Heart right ventricle (tissue), 16 donors: ENCODE results near the gene TMC8. TPM values are rescaled to one million over a fixed set of nuclear protein-coding genes. Genes with fewer than 3 reads are reported as not detected.
A peak's percentile ranks its signal among the peaks of the same experiment; 100 is the strongest.

Experiments
- ATAC-seq, 8 donors: fragments of 200-7000 bp; cut with Tn5 transposase; one replicate each; pipeline ENCODE4 v1.9.1; 2020; ENCODE audit warnings: mild to moderate bottlenecking in 8 of 8, moderate library complexity in 8 of 8, moderate number of reproducible peaks in 1 of 8
- DNase-seq, 2 donors: peaks; one replicate each; pipeline ENCODE4 v3.0.0-alpha.2; 2020
- H3K27ac ChIP-seq, 10 donors: fragments of 200-600 bp; sonication (generic) in 2 of 10; one replicate each; pipeline versions ENCODE4 v1.5.0 to v1.8.0; 2020 to 2022; ENCODE audit warnings: mild to moderate bottlenecking in 3 of 10
- H3K27me3 ChIP-seq, 7 donors: fragments of 200-600 bp; one replicate each; pipeline ENCODE4 v1.8.0; 2021 to 2022; ENCODE audit warnings: mild to moderate bottlenecking in 2 of 7
- H3K36me3 ChIP-seq, 9 donors: fragments of 200-600 bp; sonication (generic) in 1 of 9; one replicate each; pipeline versions ENCODE4 v1.5.0 to v1.8.0; 2020 to 2022; ENCODE audit warnings: mild to moderate bottlenecking in 2 of 9
- H3K4me1 ChIP-seq, 9 donors: fragments of 200-600 bp; sonication (generic) in 1 of 9; one replicate each; pipeline versions ENCODE4 v1.5.0 to v1.8.0; 2020 to 2022; ENCODE audit warnings: mild to moderate bottlenecking in 4 of 9
- H3K4me3 ChIP-seq, 10 donors: fragments of 200-600 bp; sonication (generic) in 2 of 10; one replicate each; pipeline versions ENCODE4 v1.5.0 to v1.8.0; 2020 to 2022; ENCODE audit warnings: mild to moderate bottlenecking in 7 of 10, moderate library complexity in 2 of 10
- H3K9me3 ChIP-seq, 11 donors: fragments of 200-600 bp in 10 of 11; sonication (generic) in 2 of 11; one replicate each; pipeline versions ENCODE4 v1.5.0 to v1.8.0; 2013 to 2022; ENCODE audit warnings: mild to moderate bottlenecking in 2 of 11, control low read depth in 1 of 11, moderate library complexity in 1 of 11
- WGBS, 2 donors: extraction: QIAGEN DNeasy Blood & Tissue Kit; methylation state at CpG; one replicate each; pipeline ENCODE4 v1.1.7; 2013; ENCODE audit warnings: inconsistent platforms in 1 of 2; 5-methylcytosine and 5-hydroxymethylcytosine counted together
- intact Hi-C, 10 donors: fragments of 100-400 bp; cut with DNase I; formaldehyde crosslinking; loops; one replicate each; pipeline versions ENCODE4 v1.11.1 to v1.14.2; 2022
- polyA plus RNA-seq, 2 donors: library from polyadenylated mRNA; stranded (reverse); fragments of 200-250 nt; gene quantifications; one replicate each; pipeline ENCODE4 v1.2.3, GENCODE V29; 2013
- total RNA-seq, 10 donors: library from RNA; stranded (reverse); fragmentation: NEBNext Ultra II Directional in 3 of 10; extraction: Animal tissue kit (Norgen Biotek cat#: 25700) in 3 of 10; gene quantifications; one replicate each; pipeline versions ENCODE4 v1.2.1 to v1.2.4, GENCODE V29; 2021 to 2023
- TF ChIP-seq, protein P1 (sequence below), 9 donors: fragments of 200-600 bp; sonication (generic) in 2 of 9; IDR thresholded peaks; one replicate each; pipeline versions ENCODE4 v1.5.0 to v1.8.0; 2021 to 2022; ENCODE audit warnings: antibody characterized with exemption in 9 of 9, mild to moderate bottlenecking in 5 of 9, moderate library complexity in 1 of 9
- donor health status: Arrhythmogenic right ventricular cardiomyopathy.
- donor health status: ischemic (EF 13 %, LVEDD 7.1; RV severe dilation, severe dysfunction).
- donor health status: healthy with polysubstance abuse.
- donor health status: DM: no; HTN: yes; CAD: no.
- donor health status: DM: no; HTN: no; CAD: no.
- donor health status: ischemic (EF 25% LVEDD 6.9; RV normal size, moderate dysfunction).
- donor health status: ischemic (EF 25% LVEDD 5.7; RV mildly dilated, moderate dysfunction).
- donor health status: healthy.
- donor health status: DM: yes; HTN: yes; CAD: no.
- donor health status: Ischemic cardiomyopathy.
- donor health status: ischemic (EF 35%, LVEDD 5.7; RV mildly dilated, moderate dysfunction).
- donor health status: nonischemic (EF 11% LVEDD 7.7; RV severe dilation, severe dysfunction).
- donor health status: DM: yes; HTN: yes; CAD: no.
- donor health status: PGD.
- donor health status: ischemic (EF 29% LVEDD 5.4; RV normal size, mild dysfunction).
- donor health status: nonischemic (EF 23%, LVEDD 6.1; RV moderate dilation, normal function).

Gene TMC8
- total and polyA plus RNA-seq, 12 donors, result 0.85 to 11.2 (median 2.1) TPM

DNA sequence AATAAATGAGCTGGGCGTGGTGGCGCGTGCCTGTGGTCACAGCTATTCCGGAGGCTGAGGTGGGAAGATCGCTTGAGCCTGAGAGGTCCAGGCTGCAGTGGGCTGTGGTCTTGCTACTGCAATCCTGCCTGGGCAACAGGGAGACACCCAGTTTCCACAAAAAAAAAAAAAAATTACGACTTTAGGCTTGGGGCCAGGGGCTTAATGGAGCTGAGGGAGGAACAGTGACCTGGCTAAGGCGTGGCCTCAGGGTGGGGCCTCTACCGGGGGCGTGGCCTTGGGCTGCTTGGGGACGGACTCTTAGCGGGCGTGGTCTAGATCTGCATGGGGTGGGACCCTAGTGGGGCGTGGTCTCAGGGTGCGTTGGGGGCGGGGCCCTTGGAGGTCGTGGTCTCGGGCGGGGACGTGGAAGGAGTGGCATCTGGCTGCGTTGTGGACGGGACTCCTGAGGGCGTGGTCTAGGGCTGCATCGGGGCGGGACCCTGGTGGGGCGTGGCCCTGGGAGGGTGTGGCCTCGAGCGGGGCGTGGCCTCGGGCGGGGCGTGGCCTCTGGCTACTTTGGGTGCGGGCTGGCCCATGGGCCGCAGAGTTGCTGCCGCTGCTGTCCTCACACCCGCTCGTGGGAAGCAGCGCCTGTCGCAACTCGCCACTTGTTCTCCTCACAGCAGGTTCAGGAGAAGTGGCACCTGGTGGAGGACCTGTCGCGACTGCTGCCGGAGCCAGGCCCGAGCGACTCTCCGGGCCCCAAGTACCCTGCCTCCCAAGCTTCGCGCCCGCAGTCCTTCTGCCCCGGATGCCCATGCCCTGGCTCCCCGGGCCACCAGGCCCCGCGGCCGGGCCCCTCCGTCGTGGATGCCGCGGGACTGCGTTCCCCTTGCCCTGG is 9.8 kb downstream of the TMC8 start:
- ATAC-seq (peak; percentile 63 to 90 (median 79)), DNase-seq (peak; percentile 81 to 91)
- H3K27me3 ChIP-seq, result no peaks in the 10 kb centered on the region
- no peaks in the 10 kb centered on the region for H3K9me3 ChIP-seq
- peaks cover 0 to 28% (median 0%) of the 10 kb centered on the region in 9 donors for H3K36me3 ChIP-seq
- peak overlapping the region in 1 of 10 donors; percentile 58 for H3K27ac ChIP-seq
- WGBS, 2 donors, result 31 to 34% methylated on average over 58 of the region's 58 CpGs
- peak overlapping the region in 1 of 10 donors; percentile 20 for H3K4me3 ChIP-seq
- H3K4me1 ChIP-seq, result peaks cover 14 to 66% (median 40%) of the 10 kb centered on the region in 9 donors
- intact Hi-C loops, result loop anchor here in 1 of 10 donors (5.0 kb wide), 1 partner anchor 37 kb away; no protein-coding TSS in a partner anchor
- TF ChIP-seq, protein P1, sequence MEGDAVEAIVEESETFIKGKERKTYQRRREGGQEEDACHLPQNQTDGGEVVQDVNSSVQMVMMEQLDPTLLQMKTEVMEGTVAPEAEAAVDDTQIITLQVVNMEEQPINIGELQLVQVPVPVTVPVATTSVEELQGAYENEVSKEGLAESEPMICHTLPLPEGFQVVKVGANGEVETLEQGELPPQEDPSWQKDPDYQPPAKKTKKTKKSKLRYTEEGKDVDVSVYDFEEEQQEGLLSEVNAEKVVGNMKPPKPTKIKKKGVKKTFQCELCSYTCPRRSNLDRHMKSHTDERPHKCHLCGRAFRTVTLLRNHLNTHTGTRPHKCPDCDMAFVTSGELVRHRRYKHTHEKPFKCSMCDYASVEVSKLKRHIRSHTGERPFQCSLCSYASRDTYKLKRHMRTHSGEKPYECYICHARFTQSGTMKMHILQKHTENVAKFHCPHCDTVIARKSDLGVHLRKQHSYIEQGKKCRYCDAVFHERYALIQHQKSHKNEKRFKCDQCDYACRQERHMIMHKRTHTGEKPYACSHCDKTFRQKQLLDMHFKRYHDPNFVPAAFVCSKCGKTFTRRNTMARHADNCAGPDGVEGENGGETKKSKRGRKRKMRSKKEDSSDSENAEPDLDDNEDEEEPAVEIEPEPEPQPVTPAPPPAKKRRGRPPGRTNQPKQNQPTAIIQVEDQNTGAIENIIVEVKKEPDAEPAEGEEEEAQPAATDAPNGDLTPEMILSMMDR (IDR thresholded peaks at IDR 0.05), result no peak

DNA sequence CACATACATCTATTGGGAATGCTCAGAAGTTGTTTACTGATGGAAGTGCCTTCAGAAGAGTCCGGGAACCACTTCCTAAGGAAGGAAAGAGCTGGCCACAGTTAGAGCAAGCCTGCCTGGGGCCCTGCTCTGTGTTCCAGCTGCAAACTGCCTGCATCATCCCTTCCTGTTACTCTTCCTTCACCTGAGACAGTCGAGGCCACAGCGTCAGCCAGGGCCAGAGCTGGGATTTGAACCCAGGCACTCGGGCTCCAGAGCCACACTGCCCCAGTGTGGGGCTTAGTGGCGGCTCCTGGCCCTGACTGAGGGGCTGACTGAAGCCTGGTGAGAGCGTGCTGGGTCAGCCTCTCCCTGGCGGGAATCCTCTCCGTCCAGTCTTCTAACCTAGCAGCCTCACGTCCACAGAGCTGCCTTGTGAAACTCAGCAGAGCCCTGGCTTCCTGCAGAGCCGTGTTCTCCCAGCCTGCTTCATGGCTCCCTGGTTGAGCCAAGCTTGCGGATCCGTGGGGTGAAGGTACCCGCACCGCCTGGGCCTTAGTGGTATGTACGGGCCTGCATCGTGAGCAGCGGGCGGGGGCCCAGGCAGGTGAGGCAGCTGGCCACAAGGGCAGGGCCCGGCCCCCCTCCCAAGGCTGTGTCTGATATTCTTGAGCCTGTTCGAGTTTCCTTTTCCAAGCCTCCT is 11.0 kb downstream of the TMC8 start:
- intact Hi-C loops, result loop anchor here in 1 of 10 donors (5.0 kb wide), 1 partner anchor 36 kb away; no protein-coding TSS in a partner anchor
- 88 to 89% methylated on average over 20 of the region's 20 CpGs for WGBS, 2 donors
- peaks cover 16 to 75% (median 48%) of the 10 kb centered on the region in 9 donors for H3K4me1 ChIP-seq

DNA sequence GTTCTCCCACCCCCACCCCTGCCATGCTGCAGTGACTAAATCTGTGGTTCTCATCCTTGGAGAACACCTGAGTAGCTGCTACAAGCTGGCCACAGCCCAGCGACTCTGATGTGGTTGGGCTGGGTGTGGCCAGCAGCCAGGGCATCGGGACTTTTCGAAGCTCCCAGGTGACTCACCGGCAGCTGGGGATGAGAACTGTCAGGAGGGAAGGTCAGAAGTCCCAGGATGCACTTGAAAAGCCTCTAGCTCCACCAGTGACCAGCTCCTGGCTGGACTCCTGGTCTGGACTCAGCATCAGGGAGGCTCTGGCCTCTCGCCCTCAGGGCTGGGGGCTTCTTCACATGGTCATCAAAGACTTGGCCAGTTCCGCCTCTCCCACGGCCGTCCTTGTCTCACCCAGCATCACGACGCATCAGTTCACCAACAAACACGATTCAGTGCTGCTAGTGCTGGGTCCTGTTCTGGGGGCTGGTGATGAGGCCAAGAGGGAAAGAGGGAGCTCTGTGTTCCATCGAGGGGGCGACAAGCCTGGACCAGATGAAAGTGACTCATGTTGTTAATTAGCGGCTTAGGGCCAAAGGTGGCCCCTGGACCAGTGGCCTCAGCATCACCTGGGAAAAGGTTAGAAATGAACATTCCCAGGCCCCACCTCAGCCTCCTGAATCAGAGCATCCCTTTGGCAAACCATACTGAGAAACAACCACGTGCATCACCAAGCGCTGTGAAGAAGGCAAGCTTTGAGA is 11.7 kb downstream of the TMC8 start:
- intact Hi-C loops, result loop anchor here in 1 of 10 donors (5.0 kb wide), 1 partner anchor 35 kb away; no protein-coding TSS in a partner anchor
- DNase-seq (no peak), ATAC-seq (no peak)
- TF ChIP-seq, protein P1 (IDR thresholded peaks at IDR 0.05), result no peak
- peaks cover 16 to 70% (median 48%) of the 10 kb centered on the region in 9 donors for H3K4me1 ChIP-seq
- H3K36me3 ChIP-seq, result peaks cover 0 to 15% (median 0%) of the 10 kb centered on the region in 9 donors
- no peak overlapping the region for H3K27ac ChIP-seq
- H3K9me3 ChIP-seq, result no peaks in the 10 kb centered on the region
- no peaks in the 10 kb centered on the region for H3K27me3 ChIP-seq
- 82 to 85% methylated on average over 16 of the region's 16 CpGs for WGBS, 2 donors
- no peak overlapping the region for H3K4me3 ChIP-seq

More for the DNA sequence above, 11.0 kb downstream of the TMC8 start:
- TF ChIP-seq, protein P1 (IDR thresholded peaks at IDR 0.05), result no peak
- peaks cover 0 to 16% (median 0%) of the 10 kb centered on the region in 9 donors for H3K36me3 ChIP-seq
- ATAC-seq, result no peak
- H3K27ac ChIP-seq, result peak overlapping the region in 1 of 10 donors; percentile 58
- H3K9me3 ChIP-seq, result no peaks in the 10 kb centered on the region
- no peak for DNase-seq
- no peak overlapping the region for H3K4me3 ChIP-seq
- H3K27me3 ChIP-seq, result no peaks in the 10 kb centered on the region
